Activated T-cell treated with anti-CD3 and anti-CD28 coated beads, Interleukin-2, amount 50 U/mL, for 72 hours (primary cell): ENCODE data around the gene CAPN15. TPM values are rescaled to one million over a fixed set of nuclear protein-coding genes. Genes with fewer than 3 reads are reported as not detected.
"Not testable (repeated sequence)": the region's sequence is repeated elsewhere in the genome, so short reads cannot be mapped to it uniquely, and the experiment has no call there.

ENCODE experiments used
- ATAC-seq, 2 donors: fragments of 150-1000 bp; cut with Tn5 transposase; replicated peaks in 1 of 2; 2 replicates each; pipeline ENCODE4 v1.10.0; 2021; ENCODE audit warnings: moderate library complexity in 2 of 2, mild to moderate bottlenecking in 1 of 2
- DNase-seq, 2 donors: peaks; one replicate each; pipeline ENCODE4 v3.0.0; 2021 to 2022; ENCODE audit warnings: mixed read lengths in 1 of 2
- H3K27ac Mint-ChIP-seq: one replicate; pipeline ENCODE4 v1.8.0; 2022; ENCODE audit warnings: mild to moderate bottlenecking, moderate library complexity, mixed read lengths
- H3K27me3 Mint-ChIP-seq: one replicate; pipeline ENCODE4 v1.8.0; 2022; ENCODE audit warnings: low read depth, mixed read lengths
- H3K36me3 Mint-ChIP-seq, 2 donors: one replicate each; pipeline ENCODE4 v1.8.0; 2022; ENCODE audit warnings: mixed read lengths in 2 of 2, mild to moderate bottlenecking in 1 of 2; ENCODE audit not compliant: insufficient read depth in 2 of 2
- H3K4me1 Mint-ChIP-seq: one replicate; pipeline ENCODE4 v1.8.0; 2022; ENCODE audit warnings: low read depth, mixed read lengths
- H3K4me3 Mint-ChIP-seq, 2 donors: one replicate each; pipeline ENCODE4 v1.8.0; 2022; ENCODE audit warnings: mild to moderate bottlenecking in 2 of 2, mixed read lengths in 2 of 2, moderate library complexity in 2 of 2
- H3K9me3 Mint-ChIP-seq, 2 donors: one replicate each; pipeline ENCODE4 v1.8.0; 2022; ENCODE audit warnings: mixed read lengths in 2 of 2
- total RNA-seq, 2 donors: library from RNA; stranded (reverse); gene quantifications; one replicate each; pipeline ENCODE4 v1.2.3, GENCODE V29; 2022

Gene CAPN15
- total RNA-seq, 2 donors from 2014 or later, result 46.6 to 58.5 TPM

- ATAC-seq (no peak), DNase-seq (no peak)
- peak overlapping the region; percentile 35 for H3K27ac Mint-ChIP-seq
- peaks cover 54% of the 10 kb centered on the region for H3K4me1 Mint-ChIP-seq
- H3K4me3 Mint-ChIP-seq, result peak overlapping the region; percentile 84
- no peaks in the 10 kb centered on the region for H3K27me3 Mint-ChIP-seq
- no peaks in the 10 kb centered on the region for H3K9me3 Mint-ChIP-seq
- peaks cover 0 to 4% of the 10 kb centered on the region in 2 donors for H3K36me3 Mint-ChIP-seq
Observed at GRCh38 chr16:590815-591200, 63.3 kb downstream of the CAPN15 start.

- H3K36me3 Mint-ChIP-seq, result peaks cover 0 to 4% of the 10 kb centered on the region in 2 donors
- ATAC-seq (no peak), DNase-seq (no peak)
- H3K27ac Mint-ChIP-seq, result peak overlapping the region; percentile 35
- H3K4me3 Mint-ChIP-seq, result peak overlapping the region; percentile 84
- H3K4me1 Mint-ChIP-seq, result peaks cover 56% of the 10 kb centered on the region
- no peaks in the 10 kb centered on the region for H3K27me3 Mint-ChIP-seq
- H3K9me3 Mint-ChIP-seq, result no peaks in the 10 kb centered on the region
Observed at GRCh38 chr16:591231-591630, 63.7 kb downstream of the CAPN15 start.

- no peaks in the 10 kb centered on the region for H3K9me3 Mint-ChIP-seq
- peaks cover 58% of the 10 kb centered on the region for H3K4me1 Mint-ChIP-seq
- ATAC-seq (no peak), DNase-seq (no peak)
- H3K27ac Mint-ChIP-seq, result no peak overlapping the region
- H3K27me3 Mint-ChIP-seq, result no peaks in the 10 kb centered on the region
- peak overlapping the region; percentile 84 for H3K4me3 Mint-ChIP-seq
- peaks cover 0 to 4% of the 10 kb centered on the region in 2 donors for H3K36me3 Mint-ChIP-seq
Observed at GRCh38 chr16:591892-592517, 64.5 kb downstream of the CAPN15 start.

- H3K4me3 Mint-ChIP-seq, result no peak overlapping the region
- no peak for ATAC-seq
- H3K9me3 Mint-ChIP-seq, result no peaks in the 10 kb centered on the region
- DNase-seq, result no peak
- H3K4me1 Mint-ChIP-seq, result peaks cover 52% of the 10 kb centered on the region
- H3K36me3 Mint-ChIP-seq, result peaks cover 0 to 4% of the 10 kb centered on the region in 2 donors
- no peaks in the 10 kb centered on the region for H3K27me3 Mint-ChIP-seq
- H3K27ac Mint-ChIP-seq, result no peak overlapping the region
Observed at GRCh38 chr16:592518-593306, 65.2 kb downstream of the CAPN15 start.

- Mint-ChIP-seq H3K27ac (no peak overlapping the region), H3K4me1 (peaks cover 45% of the 10 kb centered on the region), H3K36me3 (peaks cover 0 to 4% of the 10 kb centered on the region in 2 donors), H3K4me3 (no peak overlapping the region), H3K27me3 (no peaks in the 10 kb centered on the region), H3K9me3 (no peaks in the 10 kb centered on the region)
- DNase-seq (no peak), ATAC-seq (no peak)
Observed at GRCh38 chr16:593406-593805, 65.9 kb downstream of the CAPN15 start.

- no peak overlapping the region for H3K4me3 Mint-ChIP-seq
- no peak for ATAC-seq
Observed at GRCh38 chr16:593807-594206, 66.3 kb downstream of the CAPN15 start.

GRCh38 chr16:595094-595528 is 67.6 kb downstream of the CAPN15 start:
- no peak overlapping the region for H3K27ac Mint-ChIP-seq
- H3K4me1 Mint-ChIP-seq, result peaks cover 44% of the 10 kb centered on the region
- no peak overlapping the region for H3K4me3 Mint-ChIP-seq
- peaks cover 1 to 2% of the 10 kb centered on the region in 2 donors for H3K36me3 Mint-ChIP-seq
- no peaks in the 10 kb centered on the region for H3K27me3 Mint-ChIP-seq
- ATAC-seq, result no peak
- no peaks in the 10 kb centered on the region for H3K9me3 Mint-ChIP-seq
- DNase-seq, result no peak

More at GRCh38 chr16:593807-594206, 66.3 kb downstream of the CAPN15 start:
- no peaks in the 10 kb centered on the region for H3K9me3 Mint-ChIP-seq
- no peaks in the 10 kb centered on the region for H3K27me3 Mint-ChIP-seq
- H3K27ac Mint-ChIP-seq, result no peak overlapping the region
- peaks cover 44% of the 10 kb centered on the region for H3K4me1 Mint-ChIP-seq
- peaks cover 1 to 2% of the 10 kb centered on the region in 2 donors for H3K36me3 Mint-ChIP-seq
- DNase-seq, result no peak

- Mint-ChIP-seq H3K27me3 (no peaks in the 10 kb centered on the region), H3K9me3 (no peaks in the 10 kb centered on the region), H3K4me3 (no peak overlapping the region), H3K36me3 (peaks cover 0 to 2% of the 10 kb centered on the region in 2 donors), H3K27ac (no peak overlapping the region), H3K4me1 (peaks cover 43% of the 10 kb centered on the region)
- no peak for DNase-seq
- peak in 1 of 2 donors; percentile 43 for ATAC-seq
Observed at GRCh38 chr16:595942-596735, 68.6 kb downstream of the CAPN15 start.

GRCh38 chr16:596736-597060 is 69.2 kb downstream of the CAPN15 start:
- H3K36me3 Mint-ChIP-seq, result peaks cover 0 to 2% of the 10 kb centered on the region in 2 donors
- H3K27ac Mint-ChIP-seq, result no peak overlapping the region
- H3K9me3 Mint-ChIP-seq, result no peaks in the 10 kb centered on the region
- H3K4me1 Mint-ChIP-seq, result peaks cover 38% of the 10 kb centered on the region
- no peak for DNase-seq
- ATAC-seq, result no peak
- H3K27me3 Mint-ChIP-seq, result no peaks in the 10 kb centered on the region
- no peak overlapping the region for H3K4me3 Mint-ChIP-seq

GRCh38 chr16:597655-598054 is 70.1 kb downstream of the CAPN15 start:
- DNase-seq, H3K4me3 Mint-ChIP-seq, H3K27ac Mint-ChIP-seq, ATAC-seq, H3K27me3 Mint-ChIP-seq, H3K36me3 Mint-ChIP-seq, H3K9me3 Mint-ChIP-seq: not testable (repeated sequence)
- peaks cover 30% of the 10 kb centered on the region for H3K4me1 Mint-ChIP-seq

GRCh38 chr16:598823-599739 is 71.6 kb downstream of the CAPN15 start:
- Mint-ChIP-seq H3K9me3 (no peaks in the 10 kb centered on the region), H3K27me3 (no peaks in the 10 kb centered on the region), H3K36me3 (peaks cover 0 to 2% of the 10 kb centered on the region in 2 donors), H3K27ac (no peak overlapping the region), H3K4me1 (peaks cover 27% of the 10 kb centered on the region), H3K4me3 (no peak overlapping the region)
- ATAC-seq (no peak), DNase-seq (no peak)

GRCh38 chr16:600781-601180 is 73.3 kb downstream of the CAPN15 start:
- peaks cover 26% of the 10 kb centered on the region for H3K4me1 Mint-ChIP-seq
- peak overlapping the region; percentile 46 for H3K27ac Mint-ChIP-seq
- ATAC-seq (no peak), DNase-seq (no peak)
- no peaks in the 10 kb centered on the region for H3K9me3 Mint-ChIP-seq
- no peak overlapping the region for H3K4me3 Mint-ChIP-seq
- H3K36me3 Mint-ChIP-seq, result peaks cover 2% of the 10 kb centered on the region in 2 donors
- H3K27me3 Mint-ChIP-seq, result no peaks in the 10 kb centered on the region
